K562 (cell line): Measurements from ENCODE around the gene HNRNPM. TPM values are rescaled to one million over a fixed set of nuclear protein-coding genes. Genes with fewer than 3 reads are reported as not detected.

Experiments
- ATAC-seq: fragments of 200-7000 bp; cut with Tn5 transposase; 3 replicates; pipeline ENCODE4 v1.9.1; 2020; ENCODE audit warnings: moderate library complexity
- BruUV-seq: library from RNA; stranded (reverse); fragments of 400-500 nt; replicated peaks from 2 replicates; lab custom pipeline; 2021; lab: Mats Ljungman, UMichigan
- CTCF ChIA-PET: fragments of 300-600 bp; formaldehyde crosslinking; extraction: SDS; loops from one replicate; lab custom pipeline; 2021; ENCODE audit warnings: low intra/inter-chr PET ratio; lab: Yijun Ruan, JAX
- POLR2A ChIA-PET: fragments of 300-600, 350-650 bp; sonication (Branson Sonifier 250); formaldehyde crosslinking; extraction: SDS; loops from one replicate; lab custom pipeline; 2021; ENCODE audit warnings: antibody characterized with exemption, inconsistent platforms; lab: Yijun Ruan, JAX
- DNase-seq, 4 experiments: peaks; one replicate each; pipeline versions ENCODE4 v3.0.0 to v3.0.0-alpha.2; 2011 to 2018; ENCODE audit warnings: low spot score in 3 of 4, mixed read lengths in 3 of 4; ENCODE audit errors: extremely low read depth in 1 of 4
- FAIRE-seq: peaks from 2 replicates; lab custom pipeline; 2011; peaks lifted over from hg19 to GRCh38; lab: Jason Lieb, UNC
- H2AFZ ChIP-seq: 2 replicates; pipeline ENCODE4 v1.6.0; 2011; ENCODE audit warnings: low read depth, low read length, control low read depth, inconsistent platforms
- H3K27ac ChIP-seq: fragments of 200-600 bp; 3 replicates; pipeline ENCODE4 v1.8.0; 2011; ENCODE audit warnings: low read depth, mild to moderate bottlenecking, control low read depth, inconsistent platforms, low read length, moderate library complexity, mixed read lengths; ENCODE audit errors: extremely low read depth
- H3K27me3 ChIP-seq, 2 experiments: fragments of 300-600 bp in 1 of 2; 2 replicates in 1 of 2; 3 replicates in 1 of 2; pipeline versions ENCODE4 v1.6.0 to v1.8.0; 2011; ENCODE audit warnings: inconsistent platforms in 2 of 2, low read length in 2 of 2, mild to moderate bottlenecking in 1 of 2, mixed read lengths in 1 of 2, moderate library complexity in 1 of 2; ENCODE audit not compliant: control insufficient read depth in 2 of 2, insufficient read depth in 2 of 2
- H3K36me3 ChIP-seq: fragments of 300-600 bp; 3 replicates; pipeline ENCODE4 v1.8.0; 2011; ENCODE audit warnings: mild to moderate bottlenecking, low read length, inconsistent platforms; ENCODE audit not compliant: control insufficient read depth, insufficient read depth
- H3K4me1 ChIP-seq, 2 experiments: fragments of 200-600 bp in 1 of 2; replicated peaks in 1 of 2; 2 replicates in 1 of 2; 3 replicates in 1 of 2; pipeline versions ENCODE4 v1.5.1 to v1.8.0; 2011; ENCODE audit warnings: inconsistent platforms in 2 of 2, low read length in 2 of 2, mild to moderate bottlenecking in 1 of 2, mixed read lengths in 1 of 2, moderate library complexity in 1 of 2; ENCODE audit not compliant: control insufficient read depth in 2 of 2, insufficient read depth in 2 of 2
- H3K4me2 ChIP-seq: 2 replicates; pipeline ENCODE4 v1.6.1; 2011; ENCODE audit warnings: low read length, control low read depth, inconsistent platforms, mixed read lengths; ENCODE audit not compliant: insufficient read depth
- H3K4me3 ChIP-seq: fragments of 200-600 bp; sonication (generic), shearing (Covaris generic); 2 replicates; pipeline ENCODE4 v1.5.1; 2016; ENCODE audit warnings: control low read depth, inconsistent platforms
- H3K79me2 ChIP-seq: fragments of 200-600 bp; 3 replicates; pipeline ENCODE4 v1.8.0; 2011; ENCODE audit warnings: low read length, inconsistent platforms; ENCODE audit not compliant: control insufficient read depth, insufficient read depth
- H3K9ac ChIP-seq, 2 experiments: 2 replicates each; pipeline versions ENCODE4 v1.6.0 to v1.6.1; 2011; ENCODE audit warnings: low read depth in 2 of 2, low read length in 2 of 2, control low read depth in 1 of 2, inconsistent platforms in 1 of 2, mild to moderate bottlenecking in 1 of 2, mixed read lengths in 1 of 2; ENCODE audit not compliant: insufficient read depth in 1 of 2
- H3K9me1 ChIP-seq: one replicate; pipeline ENCODE4 v1.6.0; 2011; ENCODE audit warnings: inconsistent platforms, mild to moderate bottlenecking, low read length, moderate library complexity; ENCODE audit not compliant: control insufficient read depth, insufficient read depth
- H3K9me3 ChIP-seq: replicated peaks from 2 replicates; pipeline ENCODE4 v1.5.1; 2011; ENCODE audit warnings: low read depth, low read length, inconsistent platforms; ENCODE audit not compliant: control insufficient read depth, insufficient read depth
- H4K20me1 ChIP-seq: replicated peaks from 2 replicates; pipeline ENCODE4 v1.6.1; 2011; ENCODE audit warnings: low read length, inconsistent platforms, mixed read lengths; ENCODE audit not compliant: control insufficient read depth, insufficient read depth
- CBX1 ChIP-seq: sonication (generic); IDR thresholded peaks from 2 replicates; pipeline ENCODE4 v1.6.1; 2016; ENCODE audit warnings: antibody characterized with exemption, low read depth, mild to moderate bottlenecking
- HDAC2 ChIP-seq: fragments of 450-650 bp; IDR thresholded peaks from 2 replicates; pipeline ENCODE4 v1.6.1; 2016; ENCODE audit warnings: mild to moderate bottlenecking
- HDAC3 ChIP-seq: fragments of 450-650 bp; IDR thresholded peaks from 2 replicates; pipeline ENCODE4 v1.6.1; 2018; ENCODE audit warnings: borderline replicate concordance, mild to moderate bottlenecking, moderate library complexity; ENCODE audit not compliant: partially characterized antibody
- NR0B1 ChIP-seq: fragments of 450-650 bp; IDR thresholded peaks from one replicate; pipeline ENCODE4 v1.6.1; 2018; ENCODE audit warnings: mild to moderate bottlenecking, moderate library complexity; ENCODE audit not compliant: partially characterized antibody
- WGBS: fragments of 100-300 bp; shearing (Covaris generic); methylation state at CpG from one replicate; pipeline ENCODE4 v1.1.6; 2016; ENCODE audit warnings: low coverage, mixed read lengths; ENCODE audit not compliant: insufficient coverage; ENCODE audit errors: missing lambda C conversion rate; 5-methylcytosine and 5-hydroxymethylcytosine counted together
- in situ Hi-C: fragments of 300-500 bp; cut with MboI; formaldehyde crosslinking; loops from 4 replicates; pipeline ENCODE4 v1.15.0; 2018; ENCODE audit warnings: inconsistent platforms, mixed read lengths
- intact Hi-C: fragments of 100-400 bp; cut with micrococcal nuclease; formaldehyde crosslinking; loops from 2 replicates; pipeline ENCODE4 v1.14.2; 2022
- polyA plus RNA-seq, 8 experiments: library from polyadenylated mRNA; depleted of rRNA in 4 of 8; stranded (reverse) in 5 of 8; unstranded in 3 of 8; fragments of >200 nt; fragmentation: Nextera tagmentation in 2 of 8; fragmentation: Illumina TruSeq in 1 of 8; extraction: Ambion mirVana in 2 of 8; extraction: Trizol in 1 of 8; gene quantifications; 2 replicates each; pipeline versions ENCODE4 v1.2.1 to v1.2.3, GENCODE V29; 2011 to 2014; ENCODE audit warnings: inconsistent platforms in 1 of 8, missing spikeins in 1 of 8
- total RNA-seq, 7 experiments: library from RNA; depleted of rRNA in 6 of 7; stranded (reverse); fragments of >200 nt in 6 of 7; fragmentation: Illumina TruSeq in 2 of 7; extraction: Trizol in 2 of 7; gene quantifications; 2 replicates each; pipeline versions ENCODE4 v1.2.1 to v1.2.3, GENCODE V29; 2011 to 2021; ENCODE audit warnings: low replicate concordance in 1 of 7

Gene HNRNPM
- total and polyA plus RNA-seq, 9 of the 15 experiments (the other 6 are each of a cell fraction or from before 2014, with no cell fraction given): 11.1 to 340 (median 195) TPM

GRCh38 chr19:8398311-8398771, 46.4 kb upstream of the HNRNPM start:
- peaks cover 28% of the 10 kb centered on the region; the same call in 1 of the 3 replicates for H3K36me3 ChIP-seq
- H3K4me1 ChIP-seq: peaks cover 12 to 57% of the 10 kb centered on the region in 2 experiments; a peak in 4 of 5 replicates
- no peak overlapping the region for H3K4me3 ChIP-seq
- no peaks in the 10 kb centered on the region for H3K27me3 ChIP-seq
- ChIA-PET POLR2A (interaction anchor here (0.7 to 1.3 kb wide), 3 partner anchors 12 to 64 kb away, joined by 3 to 4 read pairs (median 3); partner anchors contain the start of gene MARCHF2), CTCF (no interaction called here)
- H3K27ac ChIP-seq: no peak overlapping the region
- 60% methylated on average over 9 of the region's 9 CpGs for WGBS
- no peak overlapping the region for H3K4me2 ChIP-seq
- in situ Hi-C loops: loop anchor here (5.0 kb wide), 1 partner anchor 41 kb away; no protein-coding TSS in a partner anchor
- FAIRE-seq: no peak
- TF ChIP-seq HDAC2 (no peak), CBX1 (no peak), NR0B1 (no peak), HDAC3 (no peak)
- TF ChIP-seq, all 486 proteins: peak for 0
- Histone ChIP-seq H3K9me3 (no peaks in the 10 kb centered on the region), H3K9me1 (peaks cover 9% of the 10 kb centered on the region), H3K9ac (peak overlapping the region in 1 of 2 experiments; percentile 3; a peak in 1 of 4 replicates), H3K79me2 (peaks cover 36% of the 10 kb centered on the region), H2AFZ (no peak overlapping the region), H4K20me1 (peaks cover 35% of the 10 kb centered on the region)
- ATAC-seq (no peak), DNase-seq (no peak)
- BruUV-seq: no TSS peak
- intact Hi-C loops: no loop called here
